ENCODE data around the gene TRAPPC6A. TPM values are rescaled to one million over a fixed set of nuclear protein-coding genes. Genes with fewer than 3 reads are reported as not detected.

The TRAPPC6A gene
- polyA plus RNA-seq, 1 donor from 2014 or later: 158 TPM

Other genes with a start within 250 kb of the TRAPPC6A start
- gene APOC4, start 236.0 kb downstream of the TRAPPC6A start, polyA plus RNA-seq: not detected
- gene APOC2, start 232.2 kb downstream of the TRAPPC6A start, polyA plus RNA-seq: not detected
- 29.2 TPM for gene CLPTM1, start 222.9 kb downstream of the TRAPPC6A start, polyA plus RNA-seq
- gene RELB, start 176.8 kb downstream of the TRAPPC6A start, polyA plus RNA-seq: 89.8 TPM
- gene CLASRP, start 139.2 kb downstream of the TRAPPC6A start, polyA plus RNA-seq: 27.0 TPM
- 74.4 TPM for gene ZNF296, start 101.8 kb downstream of the TRAPPC6A start, polyA plus RNA-seq
- 115 TPM for gene GEMIN7, start 99.0 kb downstream of the TRAPPC6A start, polyA plus RNA-seq
- 2.3 TPM for gene PPP1R37, start 85.1 kb downstream of the TRAPPC6A start, polyA plus RNA-seq
- not detected for gene NKPD1, start 17.3 kb downstream of the TRAPPC6A start, polyA plus RNA-seq
- 16.2 TPM for gene BLOC1S3, start 547 bp upstream of the TRAPPC6A start, polyA plus RNA-seq
- not detected for gene EXOC3L2, start 67.2 kb upstream of the TRAPPC6A start, polyA plus RNA-seq
- gene MARK4, start 73.0 kb upstream of the TRAPPC6A start, polyA plus RNA-seq: 0.58 TPM
- not detected for gene CKM, start 144.6 kb upstream of the TRAPPC6A start, polyA plus RNA-seq
- gene KLC3, start 162.5 kb upstream of the TRAPPC6A start, polyA plus RNA-seq: not detected
- gene ERCC2, start 192.3 kb upstream of the TRAPPC6A start, polyA plus RNA-seq: 6.6 TPM
- 1.6 TPM for gene PPP1R13L, start 226.8 kb upstream of the TRAPPC6A start, polyA plus RNA-seq
- 2.2 TPM for gene POLR1G, start 228.4 kb upstream of the TRAPPC6A start, polyA plus RNA-seq
- gene ERCC1, start 245.7 kb upstream of the TRAPPC6A start, polyA plus RNA-seq: 50.2 TPM

Measured in IgD-negative memory B cell (primary cell).